Islet of Langerhans (tissue), 1 donor: ENCODE measurements around the gene IL1R2.

Experiments
- FAIRE-seq: peaks from one replicate; lab custom pipeline; 2011; peaks lifted over from hg19 to GRCh38; lab: Jason Lieb, UNC

The IL1R2 gene

GRCh38 chr2:102043560-102043959 is 51.8 kb downstream of the IL1R2 start:
- FAIRE-seq = no peak

GRCh38 chr2:102044235-102044896 is 52.6 kb downstream of the IL1R2 start:
- no peak for FAIRE-seq

GRCh38 chr2:102044967-102045489 is 53.3 kb downstream of the IL1R2 start:
- no peak for FAIRE-seq

GRCh38 chr2:102045697-102046096 is 53.9 kb downstream of the IL1R2 start:
- FAIRE-seq = no peak

- FAIRE-seq = no peak
These were observed 54.6 kb downstream of the IL1R2 start for GRCh38 chr2:102046135-102046986.

- FAIRE-seq = no peak
These were observed 56.7 kb downstream of the IL1R2 start for GRCh38 chr2:102048465-102048864.

GRCh38 chr2:102049756-102050443 is 58.1 kb downstream of the IL1R2 start:
- no peak for FAIRE-seq

GRCh38 chr2:102050854-102051391 is 59.2 kb downstream of the IL1R2 start:
- FAIRE-seq = no peak

- no peak for FAIRE-seq
These were observed 60.0 kb downstream of the IL1R2 start for GRCh38 chr2:102051692-102052277.

GRCh38 chr2:102052365-102052764 is 60.6 kb downstream of the IL1R2 start:
- no peak for FAIRE-seq

GRCh38 chr2:102053096-102053495 is 61.3 kb downstream of the IL1R2 start:
- FAIRE-seq = no peak

GRCh38 chr2:102055346-102055990 is 63.7 kb downstream of the IL1R2 start:
- no peak for FAIRE-seq

GRCh38 chr2:102056079-102056581 is 64.4 kb downstream of the IL1R2 start:
- no peak for FAIRE-seq

GRCh38 chr2:102057502-102058292 is 65.9 kb downstream of the IL1R2 start:
- no peak for FAIRE-seq

GRCh38 chr2:102058293-102058833 is 66.6 kb downstream of the IL1R2 start:
- FAIRE-seq = no peak

- no peak for FAIRE-seq
These were observed 67.4 kb downstream of the IL1R2 start for GRCh38 chr2:102059151-102059550.

GRCh38 chr2:102060047-102060446 is 68.3 kb downstream of the IL1R2 start:
- no peak for FAIRE-seq

- FAIRE-seq = no peak
These were observed 69.0 kb downstream of the IL1R2 start for GRCh38 chr2:102060792-102061191.

- no peak for FAIRE-seq
These were observed 69.5 kb downstream of the IL1R2 start for GRCh38 chr2:102061286-102061699.
